ENCODE measurements around the gene TXNL4B. TPM values are rescaled to one million over a fixed set of nuclear protein-coding genes. Genes with fewer than 3 reads are reported as not detected.
"Not testable (repeated sequence)": the region's sequence is repeated elsewhere in the genome, so short reads cannot be mapped to it uniquely, and the experiment has no call there.

TXNL4B gene
- total and polyA plus RNA-seq, 7 experiments from 2014 or later, result 12.5 to 22.0 (median 18.5) TPM

DNA sequence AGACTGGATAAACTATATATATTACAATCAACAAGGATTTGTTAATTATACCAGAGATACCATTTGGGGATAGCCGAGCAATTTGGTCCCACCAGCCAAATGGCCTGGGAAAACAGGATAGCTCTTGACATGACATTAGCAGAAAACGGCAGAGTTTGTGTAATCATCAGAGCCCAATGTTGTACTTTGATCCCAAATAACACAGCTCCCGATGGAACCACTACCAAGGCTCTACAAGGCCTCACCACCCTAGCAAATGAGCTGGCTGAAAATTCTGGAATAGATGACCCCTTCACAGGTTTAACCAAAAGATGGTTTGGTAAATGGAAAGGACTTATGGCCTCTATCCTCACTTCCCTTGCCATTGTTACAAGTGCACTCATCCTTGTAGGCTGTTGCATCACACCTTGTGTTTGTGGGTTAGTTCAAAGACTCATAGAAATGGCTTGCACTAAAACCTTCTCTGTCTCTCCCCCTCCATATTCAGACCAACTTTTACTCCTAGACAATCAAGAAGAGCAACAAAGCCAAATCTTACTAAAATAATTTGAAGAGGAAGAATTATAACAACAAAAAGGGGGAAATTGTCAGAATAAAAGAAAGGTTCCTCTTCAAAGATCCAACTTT is 9.5 kb downstream of the TXNL4B start:
- ChIA-PET CTCF (no interaction called here), POLR2A (no interaction called here)
- H3K27me3 ChIP-seq (ENCODE audit: control insufficient read depth in 2 of 2, insufficient read depth in 2 of 2, low read length in 2 of 2), result no peaks in the 10 kb centered on the region
- H3K27ac ChIP-seq (ENCODE audit: low read depth, low read length), result no peak overlapping the region
- H3K9me3 ChIP-seq (ENCODE audit: control insufficient read depth in 2 of 3, low read length in 3 of 3), result peaks cover 0 to 16% (median 0%) of the 10 kb centered on the region in 3 experiments
- peaks cover 7 to 44% (median 33%) of the 10 kb centered on the region in 5 donors for H3K36me3 Mint-ChIP-seq
- peaks cover 0 to 41% (median under 1%) of the 10 kb centered on the region in 3 experiments for H3K36me3 ChIP-seq (ENCODE audit: control insufficient read depth in 2 of 3, insufficient read depth in 3 of 3, low read length in 3 of 3)
- H3K4me1 ChIP-seq (ENCODE audit: control insufficient read depth in 2 of 2, insufficient read depth in 2 of 2, low read length in 2 of 2), result no peaks in the 10 kb centered on the region
- intact Hi-C loops (cut with micrococcal nuclease), result no loop called here
- no peak overlapping the region for H3K4me3 Mint-ChIP-seq
- no peaks in the 10 kb centered on the region for H3K27me3 Mint-ChIP-seq
- H3K9me3 Mint-ChIP-seq, result peaks cover 0 to 13% (median 3%) of the 10 kb centered on the region in 11 donors
- ATAC-seq (no peak), DNase-seq (no peak)
- H3K27ac Mint-ChIP-seq, result no peak overlapping the region
- no peak overlapping the region for H3K4me3 ChIP-seq (ENCODE audit: low read length)
- H3K4me1 Mint-ChIP-seq, result peaks cover 0 to 2% (median 0%) of the 10 kb centered on the region in 7 donors

DNA sequence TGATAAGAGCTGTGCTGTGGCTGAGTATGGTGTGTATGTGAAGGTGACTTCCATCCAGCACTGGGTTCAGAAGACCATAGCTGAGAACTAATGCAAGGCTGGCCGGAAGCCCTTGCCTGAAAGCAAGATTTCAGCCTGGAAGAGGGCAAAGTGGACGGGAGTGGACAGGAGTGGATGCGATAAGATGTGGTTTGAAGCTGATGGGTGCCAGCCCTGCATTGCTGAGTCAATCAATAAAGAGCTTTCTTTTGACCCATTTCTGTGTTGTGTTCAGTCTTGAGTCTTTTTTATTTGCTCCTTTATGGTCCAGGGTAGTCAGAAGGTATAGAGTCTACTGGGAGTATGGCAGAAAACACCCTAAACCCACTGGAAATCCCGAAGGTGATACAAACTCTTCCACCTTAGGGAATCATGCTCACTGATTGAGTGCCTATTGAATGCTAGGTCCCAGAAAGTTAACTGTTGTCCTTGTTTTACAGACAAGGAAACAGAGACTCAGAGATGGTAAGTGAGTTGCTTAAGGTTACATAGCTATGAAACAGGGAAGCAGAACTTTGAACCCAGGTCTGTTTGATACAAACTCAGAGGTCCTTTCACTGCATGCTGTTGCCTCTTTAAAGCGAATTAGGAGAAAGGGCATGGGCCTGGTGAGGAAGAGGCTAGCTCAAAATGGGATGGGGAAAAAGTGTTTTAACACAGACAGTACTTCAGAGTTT is 16.3 kb downstream of the TXNL4B start:
- DNase-seq; ATAC-seq; intact Hi-C loops (cut with micrococcal nuclease); H3K27ac ChIP-seq (ENCODE audit: low read depth, low read length); H3K27me3 ChIP-seq (ENCODE audit: control insufficient read depth in 2 of 2, insufficient read depth in 2 of 2, low read length in 2 of 2); H3K27me3 Mint-ChIP-seq; H3K9me3 ChIP-seq (ENCODE audit: control insufficient read depth in 2 of 3, low read length in 3 of 3); H3K27ac Mint-ChIP-seq; POLR2A ChIA-PET; CTCF ChIA-PET; H3K4me3 ChIP-seq (ENCODE audit: low read length); H3K9me3 Mint-ChIP-seq; H3K4me3 Mint-ChIP-seq; H3K4me1 ChIP-seq (ENCODE audit: control insufficient read depth in 2 of 2, insufficient read depth in 2 of 2, low read length in 2 of 2); H3K36me3 ChIP-seq (ENCODE audit: control insufficient read depth in 2 of 3, insufficient read depth in 3 of 3, low read length in 3 of 3); H3K4me1 Mint-ChIP-seq: not testable (repeated sequence)
- peaks cover 0 to 13% (median 0%) of the 10 kb centered on the region in 5 donors for H3K36me3 Mint-ChIP-seq

DNA sequence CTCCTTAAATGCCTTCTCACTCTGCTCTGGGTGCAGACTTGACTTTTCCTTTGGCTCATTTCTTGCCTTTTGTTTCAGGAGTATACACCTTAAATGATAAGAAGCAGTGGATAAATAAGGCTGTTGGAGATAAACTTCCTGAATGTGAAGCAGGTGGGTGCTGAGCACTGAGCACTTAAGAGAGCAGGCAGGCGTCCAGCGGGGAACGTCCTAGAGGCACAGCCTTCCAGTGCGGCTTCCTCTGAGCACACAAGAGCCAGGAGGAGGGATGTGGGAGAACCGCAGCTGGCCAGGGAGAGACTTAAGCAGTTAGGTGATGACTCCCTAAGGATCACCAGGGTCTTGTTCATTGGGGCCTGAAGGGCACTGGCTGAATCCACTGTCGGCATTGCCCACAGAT is 18.4 kb downstream of the TXNL4B start:
- H3K4me3 ChIP-seq (ENCODE audit: low read length); H3K4me1 ChIP-seq (ENCODE audit: control insufficient read depth in 2 of 2, insufficient read depth in 2 of 2, low read length in 2 of 2); H3K27ac Mint-ChIP-seq; H3K27me3 ChIP-seq (ENCODE audit: control insufficient read depth in 2 of 2, insufficient read depth in 2 of 2, low read length in 2 of 2); H3K36me3 ChIP-seq (ENCODE audit: control insufficient read depth in 2 of 3, insufficient read depth in 3 of 3, low read length in 3 of 3); CTCF ChIA-PET; POLR2A ChIA-PET; H3K4me1 Mint-ChIP-seq; H3K27ac ChIP-seq (ENCODE audit: low read depth, low read length); H3K9me3 Mint-ChIP-seq; H3K9me3 ChIP-seq (ENCODE audit: control insufficient read depth in 2 of 3, low read length in 3 of 3); intact Hi-C loops (cut with micrococcal nuclease); H3K4me3 Mint-ChIP-seq; H3K27me3 Mint-ChIP-seq; DNase-seq; ATAC-seq: not testable (repeated sequence)
- H3K36me3 Mint-ChIP-seq, result peaks cover 0 to 15% (median 0%) of the 10 kb centered on the region in 5 donors

DNA sequence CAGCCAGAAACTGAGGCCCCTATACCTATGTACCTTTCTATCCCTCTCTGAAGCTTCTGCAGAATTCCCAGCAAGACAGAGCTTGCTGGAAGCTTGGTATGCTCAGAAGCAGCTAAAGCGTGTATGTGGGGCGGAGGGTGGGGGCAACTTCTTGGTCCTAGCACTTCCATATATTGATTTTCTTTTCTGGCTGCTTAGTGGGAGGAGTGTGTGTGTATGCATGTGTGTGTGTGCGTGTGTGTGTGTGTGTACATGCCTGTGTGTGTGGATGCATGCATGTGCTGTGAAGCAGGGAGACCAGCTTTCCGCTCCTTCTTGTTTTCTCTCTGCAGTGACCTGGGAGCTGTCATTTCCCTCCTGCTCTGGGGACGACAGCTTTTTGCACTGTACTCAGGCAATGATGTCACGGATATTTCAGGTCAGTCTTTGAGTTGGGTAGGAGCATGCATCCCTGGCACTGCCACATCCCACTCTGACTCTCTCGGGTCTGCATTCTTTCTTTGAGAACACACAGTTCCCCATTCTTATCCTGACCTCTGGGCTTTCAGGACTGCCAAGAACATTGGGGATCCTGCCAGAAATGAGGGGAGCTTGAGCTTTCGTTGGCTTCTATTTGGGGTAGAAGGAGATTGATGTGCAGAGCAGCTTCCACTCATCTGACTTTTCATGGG is 19.7 kb downstream of the TXNL4B start:
- H3K9me3 ChIP-seq (ENCODE audit: control insufficient read depth in 2 of 3, low read length in 3 of 3), result no peaks in the 10 kb centered on the region
- DNase-seq (no peak), ATAC-seq (no peak)
- H3K27me3 ChIP-seq (ENCODE audit: control insufficient read depth in 2 of 2, insufficient read depth in 2 of 2, low read length in 2 of 2), result no peaks in the 10 kb centered on the region
- Mint-ChIP-seq H3K27me3 (no peaks in the 10 kb centered on the region), H3K4me1 (peaks cover 0 to 2% (median 0%) of the 10 kb centered on the region in 7 donors), H3K4me3 (no peak overlapping the region), H3K27ac (no peak overlapping the region), H3K9me3 (no peaks in the 10 kb centered on the region), H3K36me3 (peaks cover 0 to 16% (median 0%) of the 10 kb centered on the region in 5 donors)
- no peak overlapping the region for H3K27ac ChIP-seq (ENCODE audit: low read depth, low read length)
- CTCF ChIA-PET, result interaction anchor here (1.0 kb wide), 1 partner anchor 54 kb away, joined by 3 read pairs; no protein-coding TSS in a partner anchor
- intact Hi-C loops (cut with micrococcal nuclease), result no loop called here
- H3K4me1 ChIP-seq (ENCODE audit: control insufficient read depth in 2 of 2, insufficient read depth in 2 of 2, low read length in 2 of 2), result no peaks in the 10 kb centered on the region
- POLR2A ChIA-PET, result interaction anchor here (0.6 kb wide), 1 partner anchor 679 kb away, joined by 5 read pairs; no protein-coding TSS in a partner anchor
- no peak overlapping the region for H3K4me3 ChIP-seq (ENCODE audit: low read length)
- no peaks in the 10 kb centered on the region for H3K36me3 ChIP-seq (ENCODE audit: control insufficient read depth in 2 of 3, insufficient read depth in 3 of 3, low read length in 3 of 3)

DNA sequence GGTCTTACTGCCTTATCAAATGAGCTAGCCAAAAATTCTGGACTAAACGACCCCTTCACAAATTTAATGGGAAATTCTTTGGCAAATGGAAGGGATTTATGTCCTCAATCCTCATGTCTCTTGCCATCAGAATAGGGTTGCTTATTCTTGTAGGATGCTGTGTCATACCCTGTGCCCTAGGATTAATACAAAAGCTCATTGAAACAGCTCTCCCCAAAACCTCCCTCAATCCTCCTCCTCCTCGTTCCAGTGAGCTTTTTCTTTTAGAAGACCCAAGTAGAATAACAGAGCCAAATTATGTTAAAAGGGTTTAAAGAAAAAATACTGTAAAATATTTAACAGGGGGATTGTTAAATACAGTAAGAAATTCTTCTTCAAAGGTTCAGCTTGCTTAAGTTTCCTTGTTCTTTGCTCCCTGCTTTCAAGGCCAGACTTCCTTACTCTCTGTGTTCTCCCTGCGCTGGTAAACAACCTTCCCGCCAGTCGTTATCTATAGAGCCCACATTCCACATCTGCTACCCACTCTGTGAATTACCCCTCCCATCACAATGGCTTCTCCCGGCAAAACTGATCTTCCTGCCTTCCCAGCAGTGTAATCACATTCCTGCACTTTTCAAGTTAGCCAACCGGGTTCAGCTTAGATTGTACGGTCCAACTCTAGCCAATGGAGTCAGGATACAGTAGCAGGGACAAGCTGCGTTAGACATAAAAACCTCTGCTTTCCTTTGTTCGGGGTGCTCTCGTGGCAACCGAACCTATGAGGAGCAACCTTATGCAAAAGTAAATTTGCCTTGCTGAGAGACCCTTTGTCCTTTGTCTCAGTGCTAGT is 20.7 kb downstream of the TXNL4B start:
- ATAC-seq, result no peak
- POLR2A ChIA-PET, result no interaction called here
- H3K36me3 ChIP-seq (ENCODE audit: control insufficient read depth in 2 of 3, insufficient read depth in 3 of 3, low read length in 3 of 3), result no peaks in the 10 kb centered on the region
- CTCF ChIA-PET, result no interaction called here
- Mint-ChIP-seq H3K27ac (no peak overlapping the region), H3K4me3 (no peak overlapping the region), H3K27me3 (no peaks in the 10 kb centered on the region), H3K4me1 (peaks cover 0 to 2% (median 0%) of the 10 kb centered on the region in 7 donors), H3K9me3 (no peaks in the 10 kb centered on the region), H3K36me3 (peaks cover 0 to 13% (median 0%) of the 10 kb centered on the region in 5 donors)
- intact Hi-C loops (cut with micrococcal nuclease), result no loop called here
- no peak overlapping the region for H3K27ac ChIP-seq (ENCODE audit: low read depth, low read length)
- no peaks in the 10 kb centered on the region for H3K4me1 ChIP-seq (ENCODE audit: control insufficient read depth in 2 of 2, insufficient read depth in 2 of 2, low read length in 2 of 2)
- H3K9me3 ChIP-seq (ENCODE audit: control insufficient read depth in 2 of 3, low read length in 3 of 3), result no peaks in the 10 kb centered on the region
- H3K27me3 ChIP-seq (ENCODE audit: control insufficient read depth in 2 of 2, insufficient read depth in 2 of 2, low read length in 2 of 2), result no peaks in the 10 kb centered on the region
- H3K4me3 ChIP-seq (ENCODE audit: low read length), result no peak overlapping the region
- no peak for DNase-seq

DNA sequence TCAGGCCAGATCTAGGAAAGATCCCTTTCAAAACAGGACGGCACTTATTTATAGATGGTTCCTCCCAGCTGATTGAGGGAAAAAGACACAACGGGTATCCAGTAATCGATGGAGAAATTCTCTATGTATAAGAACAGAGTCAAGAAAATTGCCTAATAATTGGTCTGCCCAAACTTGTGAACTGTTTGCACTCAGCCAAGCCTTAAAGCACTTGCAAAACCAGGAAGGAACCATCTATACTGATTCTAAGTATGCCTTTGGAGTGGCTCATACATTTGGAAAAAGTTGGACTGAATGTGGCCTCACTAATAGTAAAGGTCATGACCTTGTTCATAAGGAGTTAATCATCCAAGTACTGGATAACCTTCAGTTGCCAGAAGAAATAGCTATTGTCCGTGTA is 24.5 kb downstream of the TXNL4B start:
- H3K9me3 Mint-ChIP-seq, result no peaks in the 10 kb centered on the region
- H3K27ac Mint-ChIP-seq, result no peak overlapping the region
- no peak for DNase-seq
- H3K4me1 Mint-ChIP-seq, result no peaks in the 10 kb centered on the region
- Histone ChIP-seq H3K36me3 (ENCODE audit: control insufficient read depth in 2 of 3, insufficient read depth in 3 of 3, low read length in 3 of 3) (no peaks in the 10 kb centered on the region), H3K4me1 (ENCODE audit: control insufficient read depth in 2 of 2, insufficient read depth in 2 of 2, low read length in 2 of 2) (no peaks in the 10 kb centered on the region), H3K4me3 (ENCODE audit: low read length) (no peak overlapping the region), H3K9me3 (ENCODE audit: control insufficient read depth in 2 of 3, low read length in 3 of 3) (no peaks in the 10 kb centered on the region), H3K27ac (ENCODE audit: low read depth, low read length) (no peak overlapping the region), H3K27me3 (ENCODE audit: control insufficient read depth in 2 of 2, insufficient read depth in 2 of 2, low read length in 2 of 2) (no peaks in the 10 kb centered on the region)
- ATAC-seq, result no peak
- POLR2A ChIA-PET, result no interaction called here
- no peaks in the 10 kb centered on the region for H3K27me3 Mint-ChIP-seq
- peaks cover 0 to 17% (median 0%) of the 10 kb centered on the region in 5 donors for H3K36me3 Mint-ChIP-seq
- intact Hi-C loops (cut with micrococcal nuclease), result no loop called here
- H3K4me3 Mint-ChIP-seq, result no peak overlapping the region
- CTCF ChIA-PET, result no interaction called here

Measured in naive thymus-derived CD4-positive, alpha-beta T cell (primary cell).